Measurements from ENCODE around the gene TOLLIP.

- no peak for TF ChIP-seq TCF12 (IDR thresholded peaks at IDR 0.05; ENCODE audit: low read depth)
- TF ChIP-seq MAX (IDR thresholded peaks at IDR 0.05) = no peak
- no peak for TF ChIP-seq TEAD4 (IDR thresholded peaks at IDR 0.05)
- no peak for TF ChIP-seq YY1 (IDR thresholded peaks at IDR 0.05; ENCODE audit: low read depth)
- no peak for TF ChIP-seq TAF1 (IDR thresholded peaks at IDR 0.05; ENCODE audit: low read depth)
Measured at GRCh38 chr11:1288426-1289151, 20.8 kb downstream of the TOLLIP start.

Measured in Ishikawa (cell line).